ENCODE data around the gene NDUFS6.
A peak's percentile ranks its signal among the peaks of the same experiment; 100 is the strongest.

NDUFS6 gene

DNA sequence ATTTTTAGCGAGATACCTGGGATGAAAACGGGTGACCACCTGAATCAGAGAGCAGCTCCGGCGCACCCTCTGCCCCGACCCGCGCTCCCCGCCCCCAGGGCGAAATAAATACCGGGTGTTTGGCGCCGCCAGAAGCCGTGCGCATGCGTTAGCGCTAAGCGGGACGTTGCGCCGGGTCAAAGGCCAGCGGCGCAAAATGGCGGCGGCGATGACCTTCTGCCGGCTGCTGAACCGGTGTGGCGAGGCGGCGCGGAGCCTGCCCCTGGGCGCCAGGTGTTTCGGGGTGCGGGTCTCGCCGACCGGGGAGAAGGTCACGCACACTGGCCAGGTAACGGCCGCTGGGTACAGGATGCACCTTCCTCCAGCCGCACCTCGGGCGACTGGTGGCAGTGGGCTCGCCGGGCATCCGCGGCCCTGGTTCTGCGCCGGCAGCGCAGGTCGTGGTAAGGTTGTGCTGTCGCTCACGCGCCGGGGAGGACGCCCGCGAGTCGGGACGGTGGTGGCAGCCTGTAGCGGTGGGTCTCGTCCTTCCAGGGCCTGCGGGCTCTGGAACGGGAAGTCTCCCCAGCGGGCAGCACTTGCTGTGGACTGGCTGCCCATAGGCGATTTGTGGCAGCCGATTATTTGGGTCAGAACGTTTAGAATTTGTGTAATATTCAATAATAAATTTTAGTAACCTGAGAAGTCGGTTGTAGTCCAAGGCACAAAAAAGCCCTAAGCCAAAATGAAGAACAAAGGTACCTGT lies at the start of gene NDUFS6:
Gene NDUFS6, plus strand, starts transcription at position 186 of the 745 bp plus-strand sequence. Its CDS starts 11 bp downstream, at position 197.
- DNase-seq (ENCODE audit: low spot score): peak; percentile 78

DNA sequence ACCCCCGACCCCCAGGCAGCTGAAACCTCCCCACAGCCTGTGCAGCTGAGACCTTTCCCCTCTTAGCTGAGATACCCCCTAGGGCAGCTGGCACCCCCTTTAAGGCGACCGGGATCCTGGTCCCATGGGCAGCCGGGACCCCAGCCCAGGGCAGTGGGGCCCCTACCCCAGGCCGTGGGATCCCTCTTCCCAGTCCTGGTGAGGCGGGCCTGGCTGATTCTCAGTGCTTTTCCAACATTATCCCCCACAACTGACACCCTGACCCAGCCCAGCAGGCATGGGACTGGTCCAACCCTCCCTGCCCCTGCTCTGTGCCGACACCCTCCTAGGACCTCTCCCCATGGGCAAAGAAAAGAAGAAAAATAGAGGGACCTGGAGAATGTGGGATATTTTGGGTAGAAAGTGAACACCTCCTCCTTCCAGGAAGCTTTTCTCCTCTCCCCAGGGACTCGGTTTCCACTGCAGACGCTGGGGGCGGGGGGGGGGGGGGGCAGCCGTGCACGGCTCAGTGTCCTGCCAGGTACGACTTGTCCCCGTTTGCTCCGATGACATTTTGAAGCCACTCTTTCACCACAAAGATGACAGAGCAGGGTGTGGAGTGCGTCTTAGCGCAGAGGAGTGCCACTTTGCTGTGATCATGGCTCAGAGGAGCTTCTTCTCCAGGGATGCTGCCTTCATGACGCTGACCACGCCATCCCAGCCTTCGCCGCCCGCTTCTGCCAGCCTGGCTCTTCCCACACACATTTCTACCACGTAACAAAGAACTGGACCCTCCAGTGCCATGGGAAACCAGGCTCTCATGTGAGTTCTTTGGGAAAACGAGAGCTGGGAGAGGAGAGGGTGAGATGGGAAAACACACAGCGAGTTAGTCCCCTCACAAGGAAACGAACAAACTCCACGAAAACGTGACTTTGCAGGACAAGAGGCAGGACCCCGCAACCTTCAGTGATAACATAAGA lies 49.1 kb upstream of the NDUFS6 start:
- no peak for DNase-seq (ENCODE audit: low spot score)

DNA sequence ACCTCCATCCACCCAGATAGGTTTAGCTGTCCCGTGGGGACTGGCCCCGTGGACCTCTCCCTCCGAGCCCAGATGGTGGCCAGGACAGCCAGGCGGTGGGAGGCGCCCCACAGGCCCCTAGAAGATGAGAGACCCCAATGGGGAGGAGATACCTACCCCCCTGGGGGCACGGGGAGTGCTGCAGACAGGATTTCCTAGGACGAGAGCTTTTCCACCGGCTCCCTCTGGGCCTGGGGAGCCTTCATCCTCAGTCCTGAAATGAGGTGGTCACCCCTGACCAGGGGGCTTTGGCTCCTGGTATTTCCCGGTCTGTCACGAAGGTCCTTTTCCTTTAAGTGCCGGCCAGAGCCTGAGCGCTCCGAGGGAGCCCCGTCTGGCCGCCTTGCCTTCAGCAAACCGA lies 48.3 kb upstream of the NDUFS6 start:
- DNase-seq (ENCODE audit: low spot score): no peak

DNA sequence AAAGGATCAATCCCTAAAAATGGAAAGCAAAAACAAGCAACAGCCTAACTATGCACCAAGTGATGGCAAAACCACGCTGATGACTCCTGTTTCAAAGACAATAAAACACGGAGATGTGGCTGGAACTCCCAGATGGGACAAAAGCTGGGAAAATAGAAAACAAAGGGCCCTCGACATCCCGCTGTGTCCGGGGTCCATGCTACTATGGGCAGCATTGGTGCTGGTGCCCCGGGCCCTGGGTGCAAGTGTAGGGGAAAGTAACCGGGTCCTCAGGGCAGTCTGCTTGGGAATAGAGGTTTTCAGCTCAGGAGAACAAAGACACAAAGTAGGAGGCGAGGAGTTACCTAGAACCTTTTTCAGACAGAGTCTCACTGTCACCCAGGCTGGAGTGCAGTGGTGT lies 47.7 kb upstream of the NDUFS6 start:
- DNase-seq (ENCODE audit: low spot score): no peak

DNA sequence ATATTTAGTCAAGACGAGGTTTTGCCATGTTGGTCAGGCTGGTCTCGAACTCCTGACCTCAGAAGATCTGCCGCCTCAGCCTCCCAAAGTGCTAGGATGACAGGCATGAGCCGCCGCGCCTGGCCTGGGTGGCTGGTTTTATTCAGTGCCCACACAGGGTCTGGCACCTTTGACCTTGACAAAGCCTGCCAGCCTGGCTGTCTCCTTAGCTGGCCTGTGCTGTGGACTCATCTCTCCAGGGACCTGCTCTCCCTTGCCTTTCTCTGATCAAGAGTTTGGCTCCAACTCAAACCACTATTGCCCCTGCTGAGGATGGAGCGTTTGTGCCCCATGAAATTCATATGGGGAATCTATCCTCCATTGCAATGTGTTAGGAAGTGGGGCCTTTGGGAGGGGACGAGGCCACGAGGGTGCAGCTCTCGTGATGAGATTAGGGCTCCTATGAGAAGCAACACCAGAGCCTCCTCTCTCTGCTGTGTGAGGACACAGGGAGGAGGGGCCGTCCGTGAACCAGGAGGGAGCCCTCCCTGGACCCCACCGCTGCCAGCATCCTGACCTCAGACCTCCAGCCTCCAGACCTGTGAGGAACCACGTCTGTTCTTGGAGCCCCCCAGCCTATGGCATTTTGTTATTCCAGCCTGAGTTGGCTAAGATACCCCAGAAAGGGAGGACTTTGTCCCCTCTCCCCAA lies 46.5 kb upstream of the NDUFS6 start:
- DNase-seq (ENCODE audit: low spot score): no peak

DNA sequence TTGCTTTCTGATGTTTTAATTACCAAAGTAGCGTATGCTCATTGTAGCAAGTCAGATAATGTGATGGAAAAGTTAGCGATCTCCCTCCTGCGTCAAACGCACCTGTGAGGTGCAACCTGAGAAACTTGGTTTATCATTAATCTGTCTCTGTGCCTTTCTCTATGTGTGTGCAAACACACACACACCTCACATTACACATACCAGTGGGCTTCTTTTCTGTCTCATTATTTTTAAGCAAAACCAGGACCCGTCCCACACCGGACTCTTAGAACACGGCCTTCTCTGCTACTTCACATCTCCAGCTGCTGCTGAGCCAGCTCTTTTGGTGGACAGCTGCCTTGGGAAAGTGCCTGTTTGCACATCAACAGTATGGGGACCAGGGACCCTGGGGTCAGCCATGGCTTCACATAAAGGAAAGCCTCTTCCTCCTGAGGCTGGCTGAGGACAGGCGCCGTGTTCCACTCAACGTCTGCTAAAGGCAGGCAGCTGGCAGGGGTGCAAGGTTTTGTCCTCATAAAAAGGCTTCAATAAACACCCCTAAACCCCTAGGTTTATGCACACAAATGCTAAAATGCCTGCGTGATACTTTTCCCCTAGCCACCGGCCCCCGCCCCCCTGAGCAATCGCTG lies 45.8 kb upstream of the NDUFS6 start:
- no peak for DNase-seq (ENCODE audit: low spot score)

DNA sequence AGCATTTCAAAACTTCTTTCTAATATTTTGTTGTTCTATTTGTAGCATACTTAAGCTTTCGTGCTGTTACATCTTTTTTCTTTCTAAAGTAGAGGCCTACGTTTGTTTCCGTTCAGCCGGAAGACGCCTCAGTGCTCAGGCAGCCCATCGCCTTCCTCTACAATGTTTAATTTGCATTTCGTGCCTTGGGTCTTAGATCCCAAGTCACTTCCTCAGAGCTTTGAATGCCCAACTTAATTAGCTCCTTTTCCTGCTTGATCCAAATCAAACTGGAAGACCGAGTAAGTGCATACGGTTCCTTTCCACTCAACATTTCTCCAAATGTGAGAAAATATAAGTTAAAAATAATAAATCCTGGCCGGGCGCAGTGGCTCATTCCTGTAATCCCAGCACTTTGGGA lies 44.7 kb upstream of the NDUFS6 start:
- DNase-seq (ENCODE audit: low spot score): no peak

DNA sequence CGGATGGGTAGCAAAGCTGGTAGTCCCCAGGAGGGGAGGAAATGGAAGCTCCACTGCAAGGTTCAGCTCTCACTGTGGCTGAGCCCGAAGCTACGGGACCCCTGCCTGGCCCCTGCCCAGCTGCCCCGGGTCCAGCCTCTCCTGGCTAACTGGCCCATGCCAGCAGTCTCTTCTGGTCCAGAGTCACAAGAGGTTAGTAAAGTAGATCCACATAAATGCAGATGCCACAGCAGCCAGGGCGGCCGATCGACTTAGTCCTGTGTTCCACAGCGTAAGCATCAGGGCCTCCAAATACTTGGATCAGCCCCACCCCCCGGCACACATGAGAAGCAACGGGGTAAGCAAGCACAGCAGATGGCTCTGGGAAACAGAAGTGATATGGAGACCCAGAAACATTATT lies 43.7 kb upstream of the NDUFS6 start:
- no peak for DNase-seq (ENCODE audit: low spot score)

DNA sequence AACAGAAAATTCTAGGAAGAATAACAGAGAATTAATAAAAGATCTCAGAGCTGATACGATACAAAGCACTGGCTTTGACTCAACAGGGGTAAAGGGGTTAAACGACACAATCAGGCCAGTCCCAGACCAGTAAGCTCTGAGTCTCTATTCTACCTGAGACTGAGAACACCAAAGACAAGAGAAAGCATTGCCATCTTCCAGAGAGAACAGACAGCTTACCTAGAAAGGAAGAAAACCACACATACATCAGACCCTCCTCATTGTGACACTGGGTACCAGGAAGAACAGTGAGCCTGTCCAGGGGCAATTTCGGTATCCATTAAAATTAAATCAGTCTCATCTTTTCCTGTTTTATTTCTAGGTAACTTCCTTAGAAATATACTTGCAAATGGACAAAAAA lies 42.6 kb upstream of the NDUFS6 start:
- DNase-seq (ENCODE audit: low spot score): no peak

DNA sequence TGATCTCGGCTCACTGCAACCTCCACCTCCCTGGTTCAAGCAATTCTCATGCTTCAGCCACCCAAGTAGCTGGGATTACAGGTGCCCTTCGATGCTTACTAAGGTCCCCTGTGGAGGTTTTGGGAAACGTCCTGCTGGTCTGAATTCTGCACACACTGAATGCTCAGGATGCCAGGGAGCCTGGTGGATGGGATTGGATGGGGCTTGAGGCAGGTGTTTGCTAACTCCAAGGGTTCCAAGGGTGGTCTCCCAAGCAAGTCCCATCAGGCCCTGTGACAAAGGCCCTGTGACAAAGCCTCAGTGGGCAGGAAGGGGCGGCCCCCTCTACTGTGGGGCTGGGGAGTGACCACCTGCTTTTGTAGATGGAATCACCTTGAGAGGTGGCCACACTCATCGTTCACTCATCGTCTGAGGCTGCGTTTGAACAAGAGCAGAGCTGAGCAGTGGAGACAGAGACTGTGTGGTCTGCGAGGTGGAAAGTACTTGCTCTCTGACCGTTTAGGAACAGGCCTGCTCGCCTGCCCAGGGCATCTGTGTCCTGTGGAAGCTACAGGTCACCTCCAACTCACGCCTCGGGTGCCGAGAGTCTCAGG lies 41.7 kb upstream of the NDUFS6 start:
- no peak for DNase-seq (ENCODE audit: low spot score)

DNA sequence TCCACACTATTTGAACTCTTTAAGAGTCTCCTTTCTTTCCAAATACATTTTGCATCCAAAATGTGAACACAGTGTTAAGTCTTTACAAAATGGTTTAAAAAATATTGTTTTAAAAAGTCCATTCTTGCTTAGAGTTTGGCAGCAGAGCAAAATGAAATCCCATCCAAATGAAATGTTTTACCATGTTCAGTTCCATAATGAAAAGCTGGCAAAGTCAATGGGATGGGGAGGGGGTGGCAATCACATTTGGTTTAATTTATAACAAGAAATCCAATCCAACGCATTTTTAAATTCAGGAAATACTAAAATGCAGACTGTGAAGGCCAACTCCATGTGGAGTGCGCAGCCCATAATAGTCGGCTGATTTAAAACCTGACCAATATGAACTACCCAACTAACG lies 41.0 kb upstream of the NDUFS6 start:
- no peak for DNase-seq (ENCODE audit: low spot score)

DNA sequence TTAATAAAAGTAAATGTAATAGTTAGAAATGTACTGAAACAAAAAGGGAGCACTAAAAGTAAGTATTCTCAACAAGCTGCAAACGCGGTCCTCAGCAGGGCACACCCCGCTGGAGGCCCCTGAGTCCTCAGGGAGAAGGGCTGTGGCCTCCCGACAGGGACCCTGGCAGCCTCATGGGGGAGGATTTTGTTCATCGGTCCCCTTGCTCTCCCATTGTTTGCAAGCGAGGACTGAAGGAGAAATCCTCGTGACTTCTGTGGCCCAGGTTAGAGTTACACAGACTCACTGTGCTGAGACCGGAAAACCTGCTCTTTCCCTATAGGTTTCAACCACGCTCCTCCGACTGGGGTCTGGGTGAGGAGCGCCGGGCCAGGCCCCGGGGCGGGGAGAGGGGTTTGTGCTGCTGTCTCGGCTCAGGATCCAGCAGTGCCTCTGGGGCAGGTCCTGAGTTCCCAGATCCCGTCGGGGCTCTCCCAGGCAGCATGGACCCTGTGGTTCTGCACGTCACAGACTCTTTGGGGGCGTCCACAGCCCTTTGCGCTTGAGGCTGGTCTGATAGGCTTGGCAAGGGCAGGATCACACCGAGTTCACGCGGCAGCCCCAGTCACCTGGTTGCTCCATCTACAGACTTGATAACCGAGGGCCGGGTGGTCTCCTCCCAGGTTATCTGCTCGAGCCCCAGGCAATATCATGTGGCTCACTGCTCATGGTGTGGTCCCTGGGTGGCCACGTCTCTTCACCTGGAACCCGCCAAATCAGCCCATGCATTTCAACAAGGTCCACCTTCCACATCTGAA lies 40.4 kb upstream of the NDUFS6 start:
- no peak for DNase-seq (ENCODE audit: low spot score)

DNA sequence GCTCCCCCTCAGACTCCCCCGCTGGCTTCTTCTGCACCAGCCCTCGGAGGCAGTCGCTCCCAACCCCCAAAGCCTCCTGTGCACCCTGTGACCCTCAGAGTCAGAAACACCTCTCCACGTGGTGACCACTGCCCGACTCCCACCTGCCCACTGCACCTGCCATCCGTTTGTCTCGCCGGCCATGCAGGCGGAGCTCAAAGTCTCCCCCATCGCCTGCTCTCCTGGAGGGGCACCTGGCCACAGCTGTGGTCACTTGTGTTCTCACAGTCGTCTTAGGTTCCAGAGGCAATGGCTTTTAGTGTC lies 39.8 kb upstream of the NDUFS6 start:
- no peak for DNase-seq (ENCODE audit: low spot score)

DNA sequence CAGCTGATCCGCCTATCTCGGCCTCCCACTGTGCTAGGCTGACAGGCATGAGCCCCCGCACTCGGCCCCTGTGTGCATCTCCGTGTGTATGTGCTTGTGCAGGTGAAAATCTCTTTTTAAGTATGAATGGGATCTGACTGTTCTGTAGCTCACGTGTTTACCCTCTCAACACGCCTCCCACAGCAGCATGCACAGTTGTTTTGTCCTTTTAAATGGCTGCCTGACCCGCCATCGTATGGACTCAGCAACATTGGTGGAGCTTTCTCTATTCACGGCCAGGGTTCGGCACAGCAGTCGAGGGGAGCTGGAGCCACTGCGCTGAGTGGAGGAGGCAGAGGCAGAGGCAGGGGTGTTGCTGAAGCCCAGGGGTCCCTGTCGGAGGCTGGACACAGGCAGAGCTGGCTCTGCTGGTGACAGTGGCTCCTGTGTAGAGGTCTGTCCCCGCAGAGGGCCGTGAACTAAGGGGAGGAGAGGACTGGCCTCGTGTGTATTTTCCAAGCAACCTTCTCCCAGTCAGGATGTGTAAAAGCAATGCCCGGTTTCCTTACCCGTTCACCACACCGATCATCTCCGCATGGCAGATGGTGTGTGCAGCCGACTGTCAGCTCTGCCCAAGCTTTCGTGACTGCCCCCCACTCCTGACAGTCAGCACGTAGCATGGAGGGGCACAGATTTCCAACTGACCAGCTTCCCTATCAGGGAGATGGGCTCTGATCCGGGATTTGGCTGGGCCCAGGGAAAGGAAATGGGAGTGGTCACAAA lies 38.9 kb upstream of the NDUFS6 start:
- no peak for DNase-seq (ENCODE audit: low spot score)

DNA sequence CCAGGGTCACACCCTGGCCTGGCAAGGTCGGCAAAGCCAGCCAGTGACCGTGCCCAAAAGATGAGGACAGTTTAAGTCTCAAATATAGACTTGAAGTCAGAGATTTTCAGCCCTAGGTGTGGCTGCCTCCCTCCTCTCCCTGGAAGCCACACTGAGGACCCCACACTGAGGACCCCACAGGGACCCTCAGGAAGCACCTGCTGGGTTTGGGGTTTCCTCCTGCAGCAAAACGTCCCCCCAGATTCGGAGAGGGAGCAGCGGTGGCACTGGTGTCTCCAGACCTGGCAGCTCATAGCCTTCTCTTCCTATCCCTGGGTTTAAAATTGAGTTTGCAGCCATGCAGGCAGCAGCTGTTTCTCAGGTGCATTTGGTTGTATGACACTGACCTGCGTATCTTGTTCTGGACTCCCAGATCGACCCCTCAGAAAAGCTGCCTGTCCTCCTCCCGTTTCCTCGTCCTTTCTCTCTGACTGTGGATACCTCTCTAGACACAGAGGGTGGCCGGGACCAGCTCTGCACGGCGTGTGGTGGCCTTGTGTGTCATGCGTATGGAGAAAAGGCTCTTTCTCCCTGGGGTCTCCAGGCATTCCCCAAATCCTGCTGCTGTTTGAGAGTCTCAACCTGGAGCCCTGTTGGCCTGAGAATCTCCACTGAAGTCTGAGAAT lies 38.2 kb upstream of the NDUFS6 start:
- no peak for DNase-seq (ENCODE audit: low spot score)

DNA sequence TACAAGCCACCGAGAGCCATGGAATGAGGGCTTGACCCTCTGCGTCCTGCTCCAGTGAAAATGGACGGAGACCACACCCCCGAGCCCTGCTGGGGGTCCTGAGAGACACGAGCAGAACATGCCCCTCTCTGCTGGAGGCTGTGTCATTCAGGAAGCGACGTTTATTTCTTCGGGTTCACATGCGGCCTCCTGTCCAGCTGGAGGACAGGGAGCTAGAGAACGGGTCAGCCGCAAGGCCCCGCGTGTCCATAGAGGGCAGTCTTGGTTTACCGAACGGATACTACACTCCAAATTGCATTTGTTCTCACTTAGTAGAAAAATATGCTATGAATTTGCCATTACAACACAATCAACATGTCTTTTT lies 37.7 kb upstream of the NDUFS6 start:
- DNase-seq (ENCODE audit: low spot score): peak; percentile 73

DNA sequence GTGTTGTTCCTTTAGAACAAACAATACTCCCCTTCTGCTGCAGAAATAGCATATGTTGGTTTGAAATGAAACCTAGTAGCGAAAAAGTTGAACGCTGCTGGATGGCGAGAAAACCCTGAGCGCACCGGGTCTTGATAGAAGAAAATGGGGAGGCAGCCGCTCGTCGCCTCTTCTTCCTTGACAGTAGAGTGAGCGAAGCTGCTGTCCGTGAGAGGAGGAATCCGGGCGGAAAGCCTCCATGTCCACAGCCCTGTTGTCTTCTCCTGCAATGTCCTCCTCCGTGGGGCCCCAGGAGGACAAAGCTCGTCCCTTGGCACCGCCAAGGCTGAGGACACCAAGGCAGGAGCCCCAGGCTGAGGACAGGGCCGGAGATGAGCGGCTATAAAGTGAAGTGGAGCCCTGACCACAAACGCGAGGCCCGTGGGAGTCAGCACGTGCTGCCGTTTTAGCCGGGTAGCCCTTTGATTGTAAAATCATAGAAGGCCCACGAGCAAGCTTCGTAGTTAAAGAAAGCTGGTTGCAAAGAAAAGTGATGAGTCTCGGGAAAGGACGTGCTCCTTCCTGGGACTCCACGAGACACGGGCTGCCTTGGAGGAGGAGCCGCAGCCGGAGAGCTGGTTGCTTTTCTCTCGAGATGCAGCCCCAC lies 37.1 kb upstream of the NDUFS6 start:
- no peak for DNase-seq (ENCODE audit: low spot score)

DNA sequence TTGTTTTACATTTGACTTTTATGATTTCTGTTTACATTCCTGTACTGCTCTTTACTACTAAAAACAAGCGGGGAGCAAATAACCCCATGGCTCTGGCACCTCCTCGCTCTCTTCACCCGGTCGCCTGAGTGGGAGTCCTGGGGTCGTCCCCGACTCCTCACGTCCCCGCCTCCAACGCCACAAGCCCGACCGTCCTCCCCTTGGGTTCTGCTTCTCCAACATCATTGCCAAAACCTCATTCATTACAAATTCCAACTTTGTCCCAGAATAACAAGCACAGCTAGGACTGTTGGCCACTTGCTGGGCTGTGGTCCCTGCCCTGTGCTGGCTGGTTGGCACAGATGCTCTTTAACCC lies 36.6 kb upstream of the NDUFS6 start:
- no peak for DNase-seq (ENCODE audit: low spot score)

DNA sequence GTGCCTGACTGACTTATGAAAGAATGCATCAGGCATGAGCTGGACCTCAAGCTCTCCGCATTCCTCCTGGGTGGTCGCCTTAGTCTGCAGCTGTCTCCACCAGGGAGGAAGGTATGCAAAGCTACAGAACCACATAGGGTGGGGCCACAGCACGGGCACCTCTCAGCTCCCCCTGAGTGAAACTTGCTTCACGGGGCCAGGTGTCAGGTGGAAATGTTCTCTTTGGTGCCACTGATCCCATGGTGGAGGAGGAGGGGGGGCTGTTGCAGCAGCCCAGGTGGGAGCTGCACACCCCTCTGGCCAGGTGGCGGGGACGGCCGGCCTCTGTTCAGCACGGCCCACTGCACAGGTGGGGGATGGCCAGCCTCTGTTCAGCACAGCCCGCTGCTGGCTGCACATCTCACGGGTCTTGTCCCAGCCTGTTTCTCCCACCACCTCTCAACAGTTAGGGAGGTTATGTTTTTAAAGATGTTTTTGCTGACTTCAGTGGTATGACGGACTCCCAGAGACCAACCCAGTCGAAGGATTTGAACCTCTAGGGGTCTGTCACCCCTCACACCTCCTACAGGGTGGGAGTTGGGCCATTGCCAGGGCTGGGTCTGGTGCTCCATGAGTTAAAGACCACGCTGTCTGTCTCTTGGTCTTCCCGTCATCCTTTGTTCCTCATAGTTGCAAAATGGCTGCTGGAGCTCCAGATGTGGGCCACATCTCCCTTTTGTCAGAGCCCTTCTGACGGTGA lies 35.9 kb upstream of the NDUFS6 start:
- peak; percentile 80 for DNase-seq (ENCODE audit: low spot score)

All from NAMALWA (cell line).